Adrenal gland (tissue), 19 donors: ENCODE data around the gene LIPG. TPM values are rescaled to one million over a fixed set of nuclear protein-coding genes. Genes with fewer than 3 reads are reported as not detected.
A peak's percentile ranks its signal among the peaks of the same experiment; 100 is the strongest.
"Not testable (repeated sequence)": the region's sequence is repeated elsewhere in the genome, so short reads cannot be mapped to it uniquely, and the experiment has no call there.

Experiments
- DNase-seq, 7 donors: peaks; one replicate each; pipeline ENCODE4 v3.0.0-alpha.2; 2019 to 2020
- H3K27ac ChIP-seq, 5 donors: fragments of 200-600 bp; sonication (generic) in 4 of 5; 1 replicate in 3 of 5; 2 replicates in 2 of 5; pipeline versions ENCODE4 v1.5.1 to v1.8.0; 2016 to 2020; ENCODE audit warnings: mild to moderate bottlenecking in 1 of 5
- H3K27me3 ChIP-seq: fragments of 200-600 bp; 2 replicates; pipeline ENCODE4 v1.8.0; 2021
- H3K36me3 ChIP-seq, 2 donors: fragments of 200-600 bp; replicated peaks in 1 of 2; 1 replicate in 1 of 2; 2 replicates in 1 of 2; pipeline versions ENCODE4 v1.5.1 to v1.8.0; 2018 to 2022
- H3K4me1 ChIP-seq, 2 donors: fragments of 200-600 bp; replicated peaks in 1 of 2; 1 replicate in 1 of 2; 2 replicates in 1 of 2; pipeline versions ENCODE4 v1.5.1 to v1.8.0; 2018 to 2021
- H3K4me3 ChIP-seq, 4 donors: fragments of 200-600 bp; sonication (generic) in 3 of 4; one replicate each; pipeline ENCODE4 v1.5.1; 2016 to 2018
- H3K9me3 ChIP-seq, 3 donors: fragments of 200-600 bp; sonication (generic) in 1 of 3; replicated peaks in 1 of 3; 1 replicate in 2 of 3; 2 replicates in 1 of 3; pipeline versions ENCODE4 v1.5.1 to v1.8.0; 2016 to 2021
- POLR2A ChIP-seq, 2 donors: fragments of 450-650 bp; IDR thresholded peaks; one replicate each; pipeline ENCODE4 v1.6.1; 2017; ENCODE audit warnings: antibody characterized with exemption in 2 of 2, mild to moderate bottlenecking in 2 of 2, moderate library complexity in 1 of 2
- WGBS, 4 donors: extraction: QIAGEN DNeasy Blood & Tissue Kit in 2 of 4; methylation state at CpG; one replicate each; pipeline versions ENCODE4 v1.1.5 to v1.1.7; 2013 to 2017; 5-methylcytosine and 5-hydroxymethylcytosine counted together
- intact Hi-C, 2 donors: fragments of 100-400 bp; cut with DNase I; formaldehyde crosslinking; loops; one replicate each; pipeline versions ENCODE4 v1.14.1 to v1.15.0; 2022 to 2023
- long read RNA-seq, 10 donors: library from polyadenylated mRNA in 3 of 10; unstranded in 2 of 10; stranded (forward) in 1 of 10; transcript quantifications; one replicate each; pipeline ENCODE4 v2.0.0 and lab custom pipeline, GENCODE V29; 2021 to 2026
- polyA plus RNA-seq, 3 donors: library from polyadenylated mRNA; stranded (reverse); fragments of 200-250 nt in 2 of 3; fragments of 350-450 nt in 1 of 3; fragmentation: Illumina TruSeq in 1 of 3; extraction: RNeasy Lipid Tissue Mini Kit (QIAGEN cat#74804) in 1 of 3; gene quantifications; one replicate each; pipeline ENCODE4 v1.2.3, GENCODE V29; 2013 to 2014
- total RNA-seq, 9 donors: library from RNA; depleted of rRNA in 4 of 9; stranded (reverse); fragments of >200 nt in 4 of 9; fragments of 120-200 nt in 1 of 9; fragmentation: NEBNext Ultra II Directional in 1 of 9; extraction: Animal tissue kit (Norgen Biotek cat#: 25700) in 1 of 9; gene quantifications; one replicate each; pipeline versions ENCODE4 v1.1.0 to v1.2.4, GENCODE V29; 2013 to 2023
- TF ChIP-seq, protein P1 (sequence below), 6 experiments: fragments of 450-650 bp in 4 of 6; fragments of 200-600 bp in 2 of 6; sonication (generic) in 1 of 6; IDR thresholded peaks; 1 replicate in 5 of 6; 2 replicates in 1 of 6; pipeline versions ENCODE4 v1.5.1 to v1.8.0; 2016 to 2021; ENCODE audit warnings: antibody characterized with exemption in 6 of 6, mild to moderate bottlenecking in 2 of 6, moderate library complexity in 1 of 6
- donor health status: healthy with polysubstance abuse.
- donor health status: Bipolar disorder and iron deficiency.
- donor health status: DM: yes; HTN: yes; CAD: no.
- donor health status: DM: no; HTN: no; CAD: no.
- donor health status: DM: no; HTN: no; CAD: no.
- donor health status: DM: yes; HTN: yes; CAD: no.

LIPG gene
- total RNA-seq (1 to 10 TPM in 3 of 9 donors, under 1 TPM in 5, not detected in 1; 0.19 to 2.8 (median 0.53) TPM), polyA plus RNA-seq (1 to 10 TPM in 1 of 3 donors, under 1 TPM in 2; 0.16 to 1.2 (median 0.44) TPM)
- long read RNA-seq, donor 1, result 0 reads
- long read RNA-seq, donor 2, result 0 reads
- long read RNA-seq, donor 3, result 0 reads
- long read RNA-seq, donor 4, result 0 reads
- long read RNA-seq, donor 5, full-length matches to known transcripts, result 1 of 2 reads
- long read RNA-seq, donor 5, partial matches to known transcripts, result 0 of 2 reads
- long read RNA-seq, donor 5, other reads (novel, unspliced or antisense), result 1 of 2 reads
- long read RNA-seq, donor 6, result 0 reads
- long read RNA-seq, donor 7, result 0 reads
- long read RNA-seq, donor 8, result 0 reads
- long read RNA-seq, donor 9, result 0 reads
- long read RNA-seq, donor 10, result 0 reads

DNA sequence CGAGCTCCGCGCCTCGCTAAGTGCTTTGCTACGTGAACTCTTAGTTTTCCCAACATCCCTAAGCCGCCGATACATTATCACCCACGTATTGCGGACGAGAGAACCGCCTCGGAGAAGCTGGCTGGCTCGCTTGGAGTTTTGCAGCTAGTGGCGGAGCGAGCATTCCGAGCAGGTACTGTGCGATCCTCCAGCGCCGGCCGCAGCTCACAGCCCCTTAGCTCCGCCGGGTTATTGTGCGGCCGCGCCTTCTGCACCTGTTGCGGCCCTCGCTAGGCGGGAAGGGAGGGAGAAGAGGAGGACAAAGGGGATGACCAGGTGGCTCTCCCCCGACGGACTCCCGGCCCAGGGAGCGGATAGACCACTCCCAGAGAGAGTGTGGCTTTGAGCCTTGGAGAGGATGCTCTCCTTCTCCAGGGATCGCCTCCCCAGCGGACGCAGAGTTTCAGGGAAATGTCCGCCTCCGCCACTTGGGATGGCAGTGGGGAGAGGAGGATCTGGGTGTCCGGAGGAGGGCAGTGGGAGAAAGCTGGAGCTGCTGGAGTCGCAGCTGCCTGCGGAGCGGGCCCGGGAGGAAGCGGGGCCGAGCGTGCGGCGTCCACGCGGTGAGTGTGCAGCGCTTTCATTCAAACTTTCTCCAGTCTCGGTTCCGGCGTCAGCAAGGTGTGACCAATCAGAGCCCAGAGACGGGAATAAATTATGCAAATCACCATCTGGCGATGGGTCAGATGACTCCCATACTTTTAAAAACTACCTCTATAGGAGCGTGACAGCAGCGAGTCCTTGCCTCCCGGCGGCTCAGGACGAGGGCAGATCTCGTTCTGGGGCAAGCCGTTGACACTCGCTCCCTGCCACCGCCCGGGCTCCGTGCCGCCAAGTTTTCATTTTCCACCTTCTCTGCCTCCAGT is at the start of gene LIPG:
Gene LIPG, plus strand, starts transcription at position 769 of the 905 bp plus-strand sequence. CDS start 252 bp downstream, outside the sequence.
- no peak within 1 kb of the TSS for H3K27ac ChIP-seq
- H3K9me3 ChIP-seq, result no peaks in the 10 kb centered on the region
- H3K4me3 ChIP-seq, result peak within 1 kb of the TSS in 1 of 4 donors; percentile 40
- WGBS, 4 donors, result 0 to 2% (median 1%) methylated on average over 43 to 67 of the region's 67 CpGs
- TF ChIP-seq POLR2A (IDR thresholded peaks at IDR 0.05), result no peak
- TF ChIP-seq, protein P1, sequence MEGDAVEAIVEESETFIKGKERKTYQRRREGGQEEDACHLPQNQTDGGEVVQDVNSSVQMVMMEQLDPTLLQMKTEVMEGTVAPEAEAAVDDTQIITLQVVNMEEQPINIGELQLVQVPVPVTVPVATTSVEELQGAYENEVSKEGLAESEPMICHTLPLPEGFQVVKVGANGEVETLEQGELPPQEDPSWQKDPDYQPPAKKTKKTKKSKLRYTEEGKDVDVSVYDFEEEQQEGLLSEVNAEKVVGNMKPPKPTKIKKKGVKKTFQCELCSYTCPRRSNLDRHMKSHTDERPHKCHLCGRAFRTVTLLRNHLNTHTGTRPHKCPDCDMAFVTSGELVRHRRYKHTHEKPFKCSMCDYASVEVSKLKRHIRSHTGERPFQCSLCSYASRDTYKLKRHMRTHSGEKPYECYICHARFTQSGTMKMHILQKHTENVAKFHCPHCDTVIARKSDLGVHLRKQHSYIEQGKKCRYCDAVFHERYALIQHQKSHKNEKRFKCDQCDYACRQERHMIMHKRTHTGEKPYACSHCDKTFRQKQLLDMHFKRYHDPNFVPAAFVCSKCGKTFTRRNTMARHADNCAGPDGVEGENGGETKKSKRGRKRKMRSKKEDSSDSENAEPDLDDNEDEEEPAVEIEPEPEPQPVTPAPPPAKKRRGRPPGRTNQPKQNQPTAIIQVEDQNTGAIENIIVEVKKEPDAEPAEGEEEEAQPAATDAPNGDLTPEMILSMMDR (IDR thresholded peaks at IDR 0.05), result no peak
- peak in 6 of 7 donors; percentile 19 to 55 (median 32) for DNase-seq
- H3K36me3 ChIP-seq, result no peaks in the 10 kb centered on the region
- peaks cover 0 to 19% of the 10 kb centered on the region in 2 donors for H3K4me1 ChIP-seq
- intact Hi-C loops, result no loop called here
- H3K27me3 ChIP-seq, result peaks cover 32% of the 10 kb centered on the region

DNA sequence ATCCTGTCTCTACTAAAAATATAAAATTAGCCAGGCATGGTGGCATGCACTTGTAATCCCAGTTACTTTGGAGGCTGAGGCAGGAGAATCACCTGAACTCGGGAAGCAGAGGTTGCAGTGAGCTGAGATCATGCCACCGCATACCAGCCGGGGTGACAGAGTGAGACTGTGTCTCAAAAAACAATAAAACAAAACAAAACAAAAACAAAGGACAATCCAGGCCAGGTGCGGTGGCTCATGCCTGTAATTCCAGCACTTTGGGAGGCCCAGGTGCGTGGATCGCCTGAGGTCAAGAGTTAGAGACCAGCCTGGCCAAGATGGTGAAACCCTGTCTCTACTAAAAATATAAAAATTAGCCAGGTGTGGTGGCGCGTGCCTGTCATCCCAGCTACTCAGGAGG is 49.0 kb upstream of the LIPG start:
- DNase-seq, H3K27ac ChIP-seq, H3K27me3 ChIP-seq, H3K4me3 ChIP-seq, H3K36me3 ChIP-seq, H3K9me3 ChIP-seq, H3K4me1 ChIP-seq: not testable (repeated sequence)
- intact Hi-C loops, result loop anchor here in 1 of 2 donors (10.0 kb wide), 1 partner anchor 342 kb away; no protein-coding TSS in a partner anchor
- 88 to 94% (median 93%) methylated on average over 8 of the region's 8 CpGs for WGBS, 4 donors

DNA sequence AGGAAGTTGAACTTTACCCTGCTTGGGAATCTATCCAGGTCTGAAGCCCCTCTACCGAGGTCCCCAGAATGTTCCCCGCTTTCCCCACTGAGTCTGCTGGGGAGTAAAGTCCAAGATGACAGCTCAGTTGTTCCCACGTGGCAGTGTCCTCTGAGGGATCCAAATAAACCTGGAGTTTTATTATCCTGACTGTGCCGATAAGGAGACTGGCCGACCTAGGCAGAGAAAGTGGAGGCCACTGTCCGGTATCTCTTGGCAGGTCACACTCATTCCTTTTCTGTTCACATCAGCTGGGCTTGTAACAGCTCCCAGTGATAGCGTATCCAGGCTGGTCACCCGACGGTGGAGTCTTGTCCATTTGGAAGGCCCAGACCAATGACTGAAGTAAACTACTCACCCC is 47.3 kb upstream of the LIPG start:
- H3K4me1 ChIP-seq, result no peaks in the 10 kb centered on the region
- H3K27me3 ChIP-seq, result peaks cover 7% of the 10 kb centered on the region
- H3K36me3 ChIP-seq, result no peaks in the 10 kb centered on the region
- no peak for DNase-seq
- intact Hi-C loops, result loop anchor here in 1 of 2 donors (10.0 kb wide), 1 partner anchor 340 kb away; no protein-coding TSS in a partner anchor
- WGBS, 4 donors, result 66 to 72% (median 69%) methylated on average over 8 to 9 of the region's 9 CpGs
- no peaks in the 10 kb centered on the region for H3K9me3 ChIP-seq
- H3K4me3 ChIP-seq, result no peak overlapping the region
- TF ChIP-seq, protein P1 (IDR thresholded peaks at IDR 0.05), result no peak
- TF ChIP-seq POLR2A (IDR thresholded peaks at IDR 0.05), result no peak
- H3K27ac ChIP-seq, result no peak overlapping the region

DNA sequence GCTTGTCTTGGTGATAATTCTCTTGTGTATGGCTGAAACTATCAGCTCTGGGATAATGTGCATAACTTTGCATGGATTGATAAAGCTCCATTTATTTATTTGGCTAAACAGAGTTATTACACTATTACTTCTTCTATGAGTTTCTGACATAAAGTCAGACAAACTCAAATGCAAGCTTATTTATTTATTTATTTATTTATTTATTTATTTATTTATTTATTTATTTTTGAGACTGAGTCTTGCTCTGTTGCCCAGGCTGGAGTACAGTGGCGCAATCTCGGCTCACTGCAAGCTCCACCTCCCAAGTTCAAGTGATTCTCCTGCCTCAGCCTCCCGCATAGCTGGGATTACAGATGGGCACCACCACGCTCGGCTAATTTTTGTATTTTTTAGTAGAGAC is 46.9 kb upstream of the LIPG start:
- not testable (repeated sequence) for H3K27ac ChIP-seq, H3K36me3 ChIP-seq, H3K9me3 ChIP-seq, H3K4me3 ChIP-seq, H3K27me3 ChIP-seq, H3K4me1 ChIP-seq, DNase-seq
- intact Hi-C loops, result loop anchor here in 1 of 2 donors (10.0 kb wide), 1 partner anchor 340 kb away; no protein-coding TSS in a partner anchor
- WGBS, 4 donors, result 72 to 78% (median 75%) methylated on average over 5 of the region's 5 CpGs

DNA sequence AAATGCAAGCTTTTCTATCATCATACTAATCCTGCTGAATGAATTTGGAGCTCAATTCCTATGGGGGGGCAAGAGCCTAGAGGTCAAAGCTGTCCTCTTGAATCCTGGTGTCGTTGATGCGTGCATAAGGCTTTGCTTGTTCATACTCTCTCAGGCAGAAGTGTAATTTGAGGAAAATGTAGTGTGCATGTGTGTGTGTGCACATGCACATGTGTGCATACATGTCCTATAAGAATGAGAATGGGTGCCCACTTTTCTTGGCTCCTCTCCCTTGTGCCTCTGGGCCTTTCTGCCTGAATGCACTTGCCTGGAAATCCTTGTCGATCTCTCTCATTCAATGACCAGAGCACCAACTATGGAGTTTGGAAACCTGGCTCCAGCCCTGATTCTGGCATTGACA is 46.3 kb upstream of the LIPG start:
- TF ChIP-seq, protein P1 (IDR thresholded peaks at IDR 0.05), result no peak
- no peak for TF ChIP-seq POLR2A (IDR thresholded peaks at IDR 0.05)
- 93 to 100% (median 98%) methylated on average over 2 to 3 of the region's 3 CpGs for whole genome bisulfite sequencing, 4 donors
- intact Hi-C loops, result loop anchor here in 1 of 2 donors (10.0 kb wide), 1 partner anchor 339 kb away; no protein-coding TSS in a partner anchor

More for the DNA sequence above, 46.3 kb upstream of the LIPG start:
- no peaks in the 10 kb centered on the region for H3K27me3 ChIP-seq
- no peak overlapping the region for H3K4me3 ChIP-seq
- no peaks in the 10 kb centered on the region for H3K9me3 ChIP-seq
- H3K27ac ChIP-seq, result no peak overlapping the region
- no peak for DNase-seq
- no peaks in the 10 kb centered on the region for H3K36me3 ChIP-seq
- H3K4me1 ChIP-seq, result no peaks in the 10 kb centered on the region
